NCI-H146 (cell line): ENCODE measurements around the gene ADAMTS8.

Experiments used
- DNase-seq: peaks from one replicate; lab custom pipeline; 2025; lab: John Stamatoyannopoulos, UW

The ADAMTS8 gene

GRCh38 chr11:130394615-130395014 lies 33.8 kb downstream of the ADAMTS8 start:
- DNase-seq = no peak

DNA sequence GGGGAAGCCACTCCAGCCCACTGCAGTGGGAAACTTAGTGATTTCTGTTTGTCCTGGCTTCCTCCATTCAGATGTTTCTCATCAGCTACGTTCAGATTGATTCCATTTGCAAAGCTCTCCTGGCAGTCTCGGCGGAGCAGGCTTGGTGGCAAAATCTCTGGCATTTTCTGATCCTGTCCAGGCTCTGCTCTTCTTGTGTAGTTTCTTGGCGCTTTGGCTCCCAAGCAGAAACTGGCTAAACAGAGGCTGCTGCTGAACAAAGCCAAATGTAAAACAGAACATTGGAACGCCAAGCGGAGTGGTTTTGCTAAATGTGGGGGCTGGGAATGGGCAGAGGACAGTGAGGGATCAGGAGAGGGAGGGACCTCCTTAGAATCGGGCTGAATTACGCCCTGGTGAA lies 36.7 kb downstream of the ADAMTS8 start:
- no peak for DNase-seq

GRCh38 chr11:130390071-130390758 lies 38.2 kb downstream of the ADAMTS8 start:
- no peak for DNase-seq

- DNase-seq = no peak
These were observed 39.0 kb downstream of the ADAMTS8 start for GRCh38 chr11:130389335-130389935.

DNA sequence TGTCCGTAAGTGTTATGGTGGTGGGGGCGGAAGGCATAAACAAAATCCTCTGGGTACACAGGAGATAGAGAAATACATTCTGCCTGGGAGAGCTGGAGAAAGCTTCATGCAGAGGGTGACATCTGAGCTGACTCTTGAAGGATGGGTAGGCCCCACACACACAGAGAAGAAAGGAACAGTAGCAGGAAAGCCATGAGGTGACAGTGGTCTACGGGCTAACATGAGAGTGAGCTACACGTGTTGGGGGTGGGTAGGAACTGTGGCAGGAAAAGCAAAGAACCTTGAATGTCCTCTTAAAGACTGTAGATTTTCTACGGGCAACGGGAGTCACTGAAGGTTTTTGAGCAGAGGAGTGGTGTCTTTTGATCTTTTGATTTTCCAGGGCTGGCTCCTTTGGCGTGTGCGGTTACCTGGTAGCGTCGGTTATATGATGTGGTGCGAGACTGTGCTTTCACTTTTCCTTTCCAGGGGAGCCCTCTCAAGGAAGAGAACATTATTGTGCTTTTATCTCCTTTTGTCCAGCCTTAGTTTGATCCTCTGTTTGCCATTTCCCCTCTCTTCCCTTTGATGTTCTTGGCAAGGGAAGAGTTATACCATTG lies 39.7 kb downstream of the ADAMTS8 start:
- DNase-seq = no peak

DNA sequence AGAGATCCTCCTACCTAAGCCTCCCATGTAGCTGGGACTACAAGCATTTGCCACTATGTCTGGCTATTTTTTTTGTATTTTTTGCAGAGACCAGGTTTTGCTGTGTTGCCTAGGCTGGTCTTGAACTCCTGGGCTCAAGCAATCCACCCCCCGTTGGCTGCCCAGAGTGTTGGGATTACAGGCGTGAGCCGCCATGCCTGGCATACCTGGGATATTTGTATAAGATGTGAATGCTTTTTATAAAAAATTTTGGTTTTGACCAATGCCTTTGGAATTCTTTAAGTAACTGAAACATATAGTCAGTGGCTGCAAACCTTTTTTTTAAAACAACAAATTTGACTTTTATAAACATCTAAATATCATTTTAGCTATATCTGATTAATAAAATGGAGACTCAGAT lies 42.4 kb downstream of the ADAMTS8 start:
- DNase-seq = no peak

DNA sequence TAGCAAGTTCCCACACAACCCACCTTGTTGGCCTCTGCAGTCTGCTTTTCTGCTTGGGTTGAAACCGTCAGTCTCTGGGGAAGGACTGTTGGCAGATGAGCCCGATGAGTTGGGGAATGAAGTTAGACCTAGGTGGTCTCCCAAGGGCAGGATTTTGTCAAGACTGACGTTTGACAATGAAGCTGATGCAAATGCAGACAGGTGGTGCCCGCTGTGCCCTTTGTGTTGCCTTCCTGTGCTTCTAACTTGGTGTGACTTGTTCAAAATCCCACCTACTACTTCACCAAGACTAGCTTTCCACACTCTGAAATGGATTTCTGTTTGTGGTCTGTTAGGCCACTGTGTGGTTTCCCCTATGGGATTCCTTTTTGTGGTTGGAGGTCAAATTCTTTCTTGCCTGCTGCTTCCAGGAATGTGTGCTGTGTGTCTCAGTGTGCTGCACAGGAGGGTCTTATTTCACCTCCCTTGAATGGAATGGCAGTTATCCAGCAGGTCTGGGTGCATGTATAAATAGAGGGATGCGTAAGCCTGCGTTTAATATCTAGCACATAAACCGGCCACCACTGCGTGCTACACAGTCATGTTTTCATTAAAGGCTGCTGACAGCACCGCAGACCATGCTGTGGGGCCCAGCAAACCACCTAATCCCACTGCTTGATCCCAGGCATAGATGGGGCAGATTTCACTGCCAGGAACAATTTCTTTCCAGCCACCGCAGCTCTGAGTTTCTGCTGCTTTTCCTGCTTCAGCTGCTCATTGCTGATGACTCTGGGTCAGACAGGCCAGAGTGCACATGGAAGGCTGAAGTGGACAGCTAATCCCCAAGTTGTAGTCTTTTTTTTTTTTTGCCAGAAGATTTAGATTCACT lies 44.8 kb downstream of the ADAMTS8 start:
- DNase-seq = no peak

GRCh38 chr11:130381317-130381716 lies 47.1 kb downstream of the ADAMTS8 start:
- no peak for DNase-seq

DNA sequence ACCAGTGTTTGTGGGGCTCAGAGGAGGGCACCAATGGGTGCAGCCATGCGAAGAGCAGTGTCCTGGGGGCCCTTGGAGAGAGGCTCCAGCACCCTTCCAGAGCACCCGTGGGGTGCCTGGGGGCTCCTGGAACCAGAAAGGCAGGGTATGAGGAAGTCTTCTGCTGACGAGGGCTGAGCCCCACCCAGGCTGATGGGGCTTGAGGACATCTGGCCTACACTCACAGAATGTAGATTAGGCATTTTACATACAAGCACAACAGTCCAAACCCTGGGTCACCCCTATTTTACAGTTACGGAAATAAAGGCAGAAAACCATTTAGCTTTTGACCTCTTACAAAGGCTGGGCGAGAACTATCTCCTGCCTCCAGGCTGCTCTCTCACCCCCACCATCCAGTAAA lies 47.6 kb downstream of the ADAMTS8 start:
- no peak for DNase-seq

GRCh38 chr11:130379276-130379675 lies 49.1 kb downstream of the ADAMTS8 start:
- DNase-seq = no peak

DNA sequence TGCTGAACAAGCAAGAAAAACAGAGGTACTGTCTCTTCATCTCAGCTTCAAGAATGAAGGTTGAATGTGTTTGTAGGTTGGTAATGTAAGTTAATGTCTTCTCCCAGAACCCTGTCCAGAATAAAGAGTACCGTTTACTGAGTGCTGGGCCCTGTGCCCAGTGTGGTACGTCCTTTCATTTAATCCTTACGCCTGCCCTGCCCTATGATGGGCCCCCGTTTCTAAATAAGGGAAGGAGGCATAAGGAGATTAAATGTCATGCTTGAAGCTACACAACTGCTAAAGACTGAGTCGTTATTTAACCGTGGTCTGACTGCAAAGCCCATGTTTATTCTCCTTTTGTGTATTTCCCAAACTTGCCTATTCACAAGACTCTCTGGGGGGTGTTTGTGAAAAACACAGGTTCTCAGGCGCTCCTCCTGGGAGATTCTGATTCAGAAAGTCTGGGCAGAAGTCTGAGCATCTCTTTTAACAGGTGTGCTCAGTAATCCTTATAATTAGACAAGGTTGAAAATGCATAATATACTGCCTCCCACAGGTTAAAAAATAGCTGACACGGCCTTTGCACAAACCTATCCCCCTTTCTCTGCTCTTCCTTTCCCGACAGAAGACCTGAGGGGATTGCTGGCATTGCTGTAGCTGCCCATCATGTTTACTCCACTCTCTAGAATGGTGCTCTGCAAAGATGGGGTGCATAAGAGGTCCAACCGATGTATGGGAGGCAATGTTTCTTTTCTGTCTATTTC lies 57.4 kb downstream of the ADAMTS8 start:
- DNase-seq = no peak

- no peak for DNase-seq
These were observed 58.7 kb downstream of the ADAMTS8 start for GRCh38 chr11:130369713-130370112.

DNA sequence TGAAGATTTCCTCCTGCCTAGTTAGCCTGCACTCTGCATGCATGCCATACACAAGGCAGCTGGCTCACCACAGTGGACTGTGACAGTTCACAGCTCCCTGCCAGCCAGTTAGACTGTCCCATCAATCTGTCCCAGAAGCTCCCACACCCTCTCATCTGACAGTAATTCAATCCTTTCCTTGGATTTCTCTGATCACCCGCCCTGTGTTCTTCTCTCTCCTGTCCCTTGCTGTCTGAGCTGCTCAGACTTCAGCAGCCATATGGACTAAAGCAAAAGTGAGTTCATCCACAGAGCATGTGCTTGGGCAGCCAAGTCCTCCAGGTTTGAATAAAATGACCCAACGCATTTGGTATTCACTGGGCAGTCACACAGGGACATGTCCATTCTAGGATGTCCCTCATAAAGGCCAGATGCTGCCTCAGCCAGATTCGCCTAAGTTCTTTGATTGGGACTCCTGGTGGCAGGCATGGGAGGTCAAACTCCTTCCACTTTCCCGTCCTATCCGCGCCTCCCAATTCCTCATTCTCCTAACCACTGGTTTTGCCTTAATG lies 59.2 kb downstream of the ADAMTS8 start:
- DNase-seq = no peak

DNA sequence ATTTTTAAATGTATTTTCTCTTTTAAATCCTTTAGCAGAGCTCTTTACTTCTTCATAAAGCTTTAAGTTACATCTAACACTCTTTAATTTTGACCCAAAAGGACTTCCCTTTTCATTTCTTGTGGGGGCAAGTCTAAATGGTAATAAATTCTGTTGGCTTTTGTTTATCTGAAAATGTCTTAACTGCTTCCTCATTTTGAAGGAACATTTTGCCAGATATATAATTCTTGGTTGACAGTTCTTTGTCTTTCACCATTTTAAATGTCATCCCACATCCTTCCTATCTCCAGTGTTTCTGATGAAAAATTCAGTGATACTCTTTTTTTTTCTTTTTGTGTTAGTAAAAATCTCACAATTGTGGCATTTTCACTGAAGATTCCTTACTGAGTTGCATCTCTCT lies 69.0 kb downstream of the ADAMTS8 start:
- DNase-seq = no peak

DNA sequence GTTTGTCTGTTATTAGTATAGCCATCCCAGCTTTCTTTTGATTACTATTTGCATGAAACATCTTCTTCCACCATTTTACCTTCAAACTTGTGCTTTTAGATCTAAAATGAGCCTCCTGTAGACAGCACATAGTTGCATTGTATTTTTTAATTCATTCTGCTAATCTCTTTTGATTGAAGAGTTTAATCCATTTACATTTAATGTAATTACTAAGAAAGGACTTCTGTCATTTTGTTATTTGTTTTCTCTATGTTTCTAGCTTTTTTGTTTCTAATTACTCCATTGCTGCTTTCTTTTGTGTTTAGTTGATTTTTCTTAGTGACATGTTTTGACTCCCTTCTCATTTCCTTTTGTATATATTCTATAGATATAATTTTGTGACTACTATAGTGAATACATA lies 70.0 kb downstream of the ADAMTS8 start:
- no peak for DNase-seq
